ENCODE data around the gene TSPAN1.

The TSPAN1 gene

GRCh38 chr1:46188295-46189030 is 13.6 kb downstream of the TSPAN1 start:
- peak; percentile 12 for DNase-seq

- DNase-seq = no peak
These were observed 15.7 kb downstream of the TSPAN1 start for GRCh38 chr1:46190539-46190938.

DNA sequence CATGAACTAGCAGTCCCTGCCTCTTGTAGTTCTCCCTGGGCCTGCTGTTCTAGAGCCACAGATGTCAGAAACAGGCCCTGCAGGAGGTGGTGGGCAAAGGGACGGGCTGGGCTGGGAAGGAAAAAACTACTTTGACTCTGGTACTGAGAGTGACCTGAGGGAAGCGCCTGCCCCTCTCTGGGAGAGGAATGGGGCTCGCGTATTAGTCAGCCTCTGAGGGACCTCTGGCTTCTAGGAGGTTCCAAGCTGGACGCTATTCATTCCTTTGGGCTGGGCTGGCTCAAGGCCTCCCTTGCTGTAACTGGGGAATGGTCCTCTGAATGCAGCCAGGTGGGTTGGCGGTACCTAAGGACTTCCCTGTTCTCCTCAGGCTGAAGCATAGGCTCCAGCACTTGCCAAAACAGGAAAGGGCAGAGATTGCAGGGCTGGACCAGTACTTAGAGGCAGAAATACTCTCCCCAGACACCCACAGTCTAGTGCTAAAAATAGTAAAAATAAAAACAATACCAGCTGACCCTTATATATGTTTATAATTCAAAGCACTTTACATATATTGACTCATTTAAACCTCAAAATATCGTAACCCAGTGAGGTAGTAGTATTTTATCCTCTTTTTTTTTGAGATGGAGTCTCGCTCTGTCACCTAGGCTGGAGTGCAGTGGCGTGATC is 16.3 kb downstream of the TSPAN1 start:
- DNase-seq = no peak

- no peak for DNase-seq
These were observed 17.3 kb downstream of the TSPAN1 start for GRCh38 chr1:46192171-46192570.

DNA sequence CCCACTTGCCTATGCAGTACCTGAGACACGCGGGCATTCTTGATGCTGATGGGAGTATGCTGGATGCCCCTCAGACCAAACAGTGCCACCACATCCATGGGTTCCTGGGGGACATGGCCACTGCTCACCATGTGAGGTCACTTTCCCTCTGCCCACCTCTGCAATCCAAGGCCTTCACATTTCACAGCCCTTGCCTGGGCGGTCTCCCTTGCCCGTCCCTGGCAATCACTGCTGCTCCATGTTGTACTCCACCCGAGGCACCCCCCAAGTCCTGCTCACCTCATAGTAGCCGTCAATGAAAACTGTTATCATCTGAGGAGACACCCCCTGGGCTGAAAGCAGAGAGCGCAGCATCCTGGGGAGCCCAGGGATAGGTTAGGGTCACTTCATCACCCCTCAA is 18.4 kb downstream of the TSPAN1 start:
- DNase-seq = no peak

DNA sequence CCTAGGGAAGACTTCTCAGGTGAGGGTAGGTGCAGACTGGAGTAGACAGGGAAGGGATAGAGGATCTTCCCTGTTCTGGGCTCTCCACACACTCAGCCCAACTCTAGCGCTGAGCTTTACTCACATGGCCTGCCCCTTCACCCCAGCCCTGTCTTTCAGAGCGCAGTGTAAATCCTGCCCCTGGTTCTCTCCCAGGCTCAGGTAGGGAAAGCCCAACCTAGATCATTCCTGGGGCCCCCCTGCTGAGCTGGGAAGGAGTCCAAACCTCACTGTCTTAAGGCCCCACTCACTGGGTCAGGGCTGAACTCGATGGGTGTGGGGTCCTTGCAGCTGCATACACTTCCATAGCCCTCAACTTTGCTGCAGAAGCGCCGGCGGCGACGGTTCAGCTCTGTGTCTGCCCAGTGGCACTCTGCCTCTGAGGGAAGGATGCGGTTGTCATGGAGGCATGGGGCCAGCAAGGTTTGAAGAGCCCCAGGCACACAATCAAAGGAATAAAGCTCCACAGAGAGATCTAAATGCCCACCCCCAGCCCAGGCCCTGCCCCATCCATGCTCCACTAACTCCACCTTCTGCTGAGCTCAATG is 19.2 kb downstream of the TSPAN1 start:
- DNase-seq = no peak

GRCh38 chr1:46194641-46195193 is 19.8 kb downstream of the TSPAN1 start:
- no peak for DNase-seq

- no peak for DNase-seq
These were observed 21.7 kb downstream of the TSPAN1 start for GRCh38 chr1:46196609-46197008.

DNA sequence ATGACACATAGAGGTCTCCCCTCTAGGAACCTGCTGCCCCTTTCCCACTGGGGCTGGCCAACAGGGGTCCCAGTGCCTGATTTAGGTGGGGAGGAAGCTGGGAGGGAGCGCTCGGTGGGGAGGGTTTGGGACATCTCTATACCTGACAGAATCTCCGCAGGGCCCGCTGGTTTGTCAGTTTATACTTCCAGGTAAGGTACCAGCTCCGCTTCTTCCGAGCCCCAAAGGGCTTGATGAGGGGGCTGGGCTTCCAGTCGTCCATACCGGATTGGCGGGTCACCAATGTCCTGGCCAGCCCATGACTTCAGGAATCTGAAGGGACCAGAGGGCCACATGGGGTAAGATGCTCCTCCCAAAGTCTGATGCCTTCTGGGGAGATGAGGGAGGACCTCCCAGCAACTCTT is 22.7 kb downstream of the TSPAN1 start:
- DNase-seq = no peak

DNA sequence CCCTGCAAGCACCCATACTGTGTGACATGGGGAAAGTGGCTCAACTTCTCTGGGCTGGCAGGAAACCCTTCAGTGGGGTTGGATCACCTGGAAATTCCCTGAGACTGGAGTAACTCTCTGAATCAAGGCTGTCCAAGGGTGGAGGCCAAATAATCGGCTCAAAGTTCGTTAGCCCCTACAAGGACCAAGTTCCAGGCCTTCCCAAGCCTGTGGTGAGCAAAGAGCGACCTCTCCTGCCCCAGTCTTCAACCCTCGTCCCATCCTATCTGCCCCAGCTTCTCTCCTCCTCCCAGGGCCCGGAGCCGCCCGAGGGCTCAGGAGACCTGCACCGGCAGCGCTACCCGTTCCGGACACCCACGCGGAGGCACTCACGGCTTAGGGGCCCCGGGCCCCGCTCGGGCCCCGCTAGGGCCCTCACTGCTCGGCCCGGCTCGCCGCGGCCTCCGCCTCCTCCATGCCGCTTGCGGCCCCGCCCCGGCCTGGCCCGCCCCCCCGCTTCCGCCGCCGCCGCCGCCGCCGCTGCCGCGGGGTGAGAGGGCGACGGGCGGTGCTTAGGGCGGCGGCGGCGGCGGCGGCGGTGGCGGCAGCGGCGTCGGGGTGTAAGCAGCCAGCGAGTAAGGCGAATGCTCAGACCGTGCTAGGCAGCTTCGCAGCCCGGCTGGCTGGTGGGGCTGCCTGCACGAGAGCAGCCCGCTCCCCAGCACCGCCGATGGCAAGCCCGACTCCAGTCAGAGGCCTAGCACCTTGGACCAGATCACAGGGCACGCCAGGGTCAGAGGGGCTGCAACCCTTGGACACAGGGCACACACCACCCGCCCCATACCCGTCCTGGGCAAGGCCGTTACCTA is 23.3 kb downstream of the TSPAN1 start, which contains the start of gene POMGNT1:
TSS of gene POMGNT1 (minus strand) at position 471 of the 848 bp plus-strand sequence. CDS start 613 bp downstream, outside the sequence.
- peak; percentile 24 for DNase-seq

GRCh38 chr1:46199233-46199749 is 24.4 kb downstream of the TSPAN1 start:
- DNase-seq = no peak

DNA sequence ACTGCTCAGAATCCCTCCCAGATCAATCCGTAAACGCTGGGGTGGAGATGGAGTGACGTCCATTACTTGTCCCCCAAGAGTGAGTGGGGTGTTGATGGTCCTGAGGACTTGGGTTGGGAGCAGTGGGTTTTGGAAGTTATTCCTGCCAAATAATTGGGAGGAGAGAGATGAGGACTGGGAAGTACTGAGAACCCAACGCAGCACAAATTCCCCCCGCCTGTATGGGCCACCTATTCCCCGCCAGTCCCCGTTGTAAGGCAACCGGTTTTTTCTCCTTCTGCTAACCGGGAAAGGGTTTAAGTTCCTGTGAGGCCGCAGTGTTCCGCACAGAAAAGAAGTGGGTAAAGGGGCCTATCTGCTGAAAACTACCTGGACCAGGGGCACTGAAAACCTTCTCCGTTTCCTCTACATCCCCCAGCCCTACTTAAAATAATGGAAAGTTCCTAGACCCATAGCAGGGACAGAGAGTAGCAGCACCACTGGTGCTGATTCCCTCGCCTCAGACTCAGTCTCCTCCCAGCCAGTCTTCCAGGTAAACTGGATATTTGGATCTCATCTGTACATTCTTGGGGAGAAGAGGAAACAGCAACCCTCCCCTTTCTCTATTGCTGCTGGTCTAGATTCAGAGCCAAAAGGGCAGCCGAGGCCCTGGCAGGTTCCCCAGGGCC is 29.0 kb downstream of the TSPAN1 start:
- DNase-seq = no peak

DNA sequence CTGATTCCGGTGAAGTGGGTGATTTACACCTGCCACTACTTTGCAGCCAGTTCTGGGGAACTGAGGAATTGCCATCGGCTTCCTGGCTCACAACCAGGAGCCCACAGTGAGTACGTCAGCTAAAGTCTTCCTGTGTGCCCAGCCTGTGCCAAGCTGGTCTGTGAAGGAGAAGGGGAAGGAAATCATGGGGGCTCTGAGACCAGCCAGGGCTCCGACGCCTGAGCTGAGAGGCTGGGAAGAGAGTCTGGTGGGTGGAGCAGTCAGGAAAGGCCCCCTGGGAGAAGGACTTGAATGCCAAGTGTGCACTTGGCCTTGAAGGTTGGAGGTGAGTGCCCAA is 29.5 kb downstream of the TSPAN1 start:
- DNase-seq = no peak

DNA sequence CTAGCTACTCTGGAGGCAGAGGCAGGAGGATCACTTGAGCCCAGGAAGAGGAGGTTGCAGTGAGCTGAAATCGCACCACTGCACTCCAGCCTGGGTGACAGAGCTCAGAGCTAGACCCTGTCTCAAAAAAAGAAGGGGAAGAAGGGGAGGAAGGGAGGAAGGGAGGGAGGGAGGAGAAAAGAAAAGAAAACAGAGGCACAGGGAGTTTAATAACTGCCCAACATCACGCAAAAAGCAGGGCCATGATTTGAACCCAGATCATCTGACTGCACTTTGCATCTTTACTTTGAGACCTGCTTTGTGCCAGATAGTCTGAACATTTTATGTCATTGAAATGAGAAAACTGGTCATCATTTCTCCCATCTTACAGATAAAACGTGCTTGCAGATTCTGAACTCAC is 30.3 kb downstream of the TSPAN1 start:
- no peak for DNase-seq

DNA sequence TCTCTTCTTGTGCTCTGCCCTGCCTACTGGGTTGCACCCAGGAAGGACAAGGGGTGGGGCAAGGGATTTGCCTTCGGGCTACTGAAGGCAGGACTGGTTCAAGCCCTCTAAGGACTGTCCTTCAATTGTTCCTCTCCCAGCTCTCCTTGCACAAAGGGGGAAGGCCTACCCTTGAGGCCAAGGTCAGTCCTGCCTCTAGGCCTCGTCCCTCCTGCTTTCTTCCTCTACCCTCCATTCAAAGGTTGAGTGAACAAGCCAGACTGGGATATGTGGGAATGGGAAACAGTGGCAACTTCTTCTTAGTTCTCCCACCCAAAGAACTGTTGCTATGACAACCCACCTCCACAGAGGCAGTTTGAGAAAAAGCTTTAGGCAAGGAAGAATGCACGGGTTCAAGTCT is 30.9 kb downstream of the TSPAN1 start:
- DNase-seq = no peak

DNA sequence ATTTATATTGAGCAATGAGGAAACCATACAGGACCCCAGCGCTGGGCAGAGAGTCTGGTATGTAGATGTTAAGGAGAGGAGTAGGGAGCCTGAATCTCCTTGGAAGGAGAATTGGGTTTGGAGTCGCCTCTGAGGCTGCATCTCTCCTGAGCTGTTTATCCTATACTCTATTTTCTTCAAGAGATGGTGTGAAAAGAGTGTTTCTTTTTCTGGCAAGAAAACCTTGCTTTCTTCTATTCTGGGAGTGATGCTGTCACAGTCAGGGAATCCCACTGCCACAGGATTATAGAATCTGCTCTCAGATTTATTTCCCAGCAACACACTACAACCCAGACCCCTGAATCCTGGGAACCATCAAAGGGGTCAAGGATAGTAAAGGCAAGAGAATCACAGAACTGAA is 31.5 kb downstream of the TSPAN1 start:
- no peak for DNase-seq

DNA sequence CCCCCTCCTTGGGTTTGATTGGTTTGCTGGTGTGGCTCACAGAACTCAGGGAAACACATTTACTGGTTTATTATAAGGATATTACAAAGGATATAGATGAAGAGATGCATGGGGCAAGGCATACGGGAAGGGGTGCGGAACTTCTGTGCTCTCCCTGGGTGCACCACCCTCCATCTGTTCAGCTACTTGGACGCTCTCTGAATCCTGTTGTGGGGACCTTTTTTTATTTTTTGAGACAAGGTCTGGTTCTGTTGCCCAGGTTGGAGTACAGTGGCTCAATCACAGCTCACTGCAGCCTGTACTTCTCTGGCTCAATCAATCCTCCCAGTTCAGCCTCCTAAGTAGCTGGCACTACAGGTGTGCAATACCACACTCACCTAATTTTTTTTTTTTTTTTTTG is 35.7 kb downstream of the TSPAN1 start:
- no peak for DNase-seq

DNA sequence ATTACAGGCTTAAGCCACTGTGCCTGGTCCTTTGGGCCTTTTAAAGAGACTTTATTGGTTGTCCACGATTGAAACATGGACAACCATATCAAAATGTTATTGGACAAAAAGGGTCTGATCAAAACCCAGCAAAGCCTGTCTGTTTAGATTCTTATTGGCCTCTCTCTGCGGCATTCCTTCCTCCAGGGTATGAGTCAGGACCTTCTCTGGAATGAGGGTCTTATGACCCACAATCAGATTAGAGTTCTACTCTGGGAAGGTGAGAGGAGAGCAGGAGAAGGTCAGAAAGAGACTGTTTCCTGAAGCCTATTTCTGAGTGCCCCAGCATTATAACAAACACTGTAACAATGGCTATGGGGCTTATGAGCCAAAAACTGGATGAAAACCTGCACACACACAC is 36.2 kb downstream of the TSPAN1 start:
- DNase-seq = no peak

DNA sequence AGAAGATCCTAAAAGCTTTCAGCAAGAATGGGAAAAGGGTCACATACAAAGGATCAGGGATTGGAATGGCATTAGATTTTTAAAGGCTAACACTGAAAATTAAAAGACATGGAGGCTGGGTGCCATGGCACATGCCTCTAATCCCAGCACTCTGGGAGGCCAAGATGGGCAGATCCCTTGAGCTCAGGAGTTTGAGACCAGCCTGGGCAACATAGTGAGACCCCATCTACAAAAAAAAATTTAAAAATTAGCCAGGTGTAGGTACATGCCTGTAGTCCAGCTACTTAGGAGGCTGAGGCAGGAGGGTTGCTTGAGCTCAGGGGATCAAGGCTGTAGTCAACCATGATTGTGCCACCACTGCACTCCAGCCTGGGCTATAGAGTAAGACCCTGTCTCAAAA is 40.6 kb downstream of the TSPAN1 start:
- DNase-seq = no peak

DNA sequence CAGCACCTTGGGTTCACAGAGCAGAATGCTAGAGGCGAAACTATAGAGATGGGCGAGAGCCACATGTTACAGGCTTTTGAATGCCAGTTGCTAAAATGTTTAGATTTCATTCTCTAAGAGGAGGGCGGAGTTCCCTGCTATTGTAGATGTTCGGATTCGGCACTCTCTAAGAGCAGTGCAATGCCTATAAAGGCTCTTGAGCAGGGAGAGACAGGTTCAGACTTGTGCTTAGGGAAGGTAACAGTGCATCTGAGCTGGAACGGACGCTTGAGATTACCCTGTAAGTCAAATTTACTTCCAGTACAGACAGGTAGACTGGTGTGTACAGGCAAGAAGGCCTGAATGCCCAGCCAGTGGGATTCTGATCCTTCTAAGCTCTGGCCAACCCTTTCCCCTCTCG is 43.6 kb downstream of the TSPAN1 start:
- DNase-seq = no peak

DNA sequence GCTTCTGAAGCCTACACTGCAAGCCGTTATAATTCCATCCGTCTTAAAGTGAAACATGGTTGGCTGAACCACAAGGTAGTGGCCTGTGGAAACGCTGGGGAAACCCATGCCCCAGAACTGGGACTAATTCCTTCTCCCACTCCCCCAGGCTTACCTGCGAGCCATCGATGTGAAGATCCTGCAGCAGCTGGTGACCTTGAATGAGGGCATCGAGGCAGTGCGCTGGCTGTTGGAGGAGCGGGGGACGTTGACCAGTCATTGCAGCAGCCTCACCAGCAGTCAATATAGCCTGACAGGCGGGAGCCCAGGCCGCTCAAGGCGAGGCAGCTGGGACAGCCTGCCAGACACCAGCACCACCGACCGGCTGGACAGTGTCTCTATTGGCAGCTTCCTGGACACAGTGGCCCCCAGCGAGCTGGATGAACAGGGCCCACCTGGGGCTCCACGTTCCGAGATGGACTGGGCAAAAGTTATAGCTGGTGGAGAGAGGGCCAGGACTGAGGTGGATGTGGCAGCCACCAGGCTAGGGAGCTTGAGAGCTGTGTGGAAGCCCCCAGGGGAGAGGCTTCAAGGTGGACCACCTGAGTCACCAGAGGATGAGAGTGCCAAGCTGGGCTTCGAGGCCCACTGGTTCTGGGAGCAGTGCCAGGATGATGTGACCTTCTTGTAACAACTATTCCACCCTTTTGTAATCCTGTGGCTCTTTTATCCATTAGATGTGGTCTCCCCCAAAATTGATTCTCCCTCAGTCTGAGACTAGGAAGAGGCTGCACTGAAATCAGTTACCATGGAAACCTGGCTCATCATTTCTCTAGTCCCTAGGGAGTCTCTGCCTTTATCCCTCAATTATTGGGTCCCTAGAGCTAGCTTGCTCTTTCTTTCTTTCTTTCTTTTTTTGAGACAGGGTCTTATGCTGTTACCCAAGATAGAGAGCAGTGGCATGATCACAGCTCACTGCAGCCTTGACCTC is 44.9 kb downstream of the TSPAN1 start:
- peak; percentile 10 for DNase-seq
